Right forelimb (tissue), 1 donor: ENCODE measurements around the gene HOXD4.

ENCODE experiments used
- DNase-seq: peaks from one replicate; pipeline ENCODE4 v3.0.0-alpha.2; 2018

The HOXD4 gene

DNA sequence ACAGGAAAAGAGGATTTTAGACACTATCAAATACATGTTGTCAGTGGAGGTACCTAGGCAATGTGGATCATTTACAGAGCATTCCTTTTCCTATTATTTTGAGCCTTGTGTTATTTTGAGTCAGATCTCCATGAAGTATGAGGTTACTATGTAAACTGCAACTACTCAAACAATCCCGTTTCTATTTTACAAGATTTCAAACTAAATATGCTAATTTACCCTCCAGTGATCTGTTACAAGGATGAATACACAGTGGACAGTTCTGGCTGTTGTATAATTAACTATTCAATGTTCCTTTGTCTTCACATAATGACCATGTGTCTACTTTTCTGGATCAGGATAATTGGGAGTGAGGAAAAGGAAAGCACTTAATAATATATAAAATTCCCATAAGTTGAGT is 41.7 kb downstream of the HOXD4 start:
- DNase-seq: no peak

DNA sequence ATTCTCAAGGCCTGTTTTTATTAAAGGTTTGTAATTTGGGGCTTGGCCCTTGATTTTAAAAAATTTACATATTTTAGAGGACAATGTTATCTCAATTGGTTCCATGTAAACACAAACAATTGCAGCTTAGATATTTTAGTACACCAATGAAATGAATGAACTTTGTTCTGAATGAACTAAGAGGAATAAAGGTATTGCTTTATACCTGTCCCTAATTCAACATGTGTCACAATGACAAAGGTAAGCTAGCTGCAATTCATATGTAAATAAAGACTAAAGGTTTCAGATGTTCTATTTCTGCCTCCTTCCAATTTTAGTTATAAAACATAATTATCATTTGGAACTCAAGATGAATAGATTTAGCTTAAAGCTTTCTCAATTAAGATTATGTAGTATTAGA is 48.6 kb downstream of the HOXD4 start:
- no peak for DNase-seq

DNA sequence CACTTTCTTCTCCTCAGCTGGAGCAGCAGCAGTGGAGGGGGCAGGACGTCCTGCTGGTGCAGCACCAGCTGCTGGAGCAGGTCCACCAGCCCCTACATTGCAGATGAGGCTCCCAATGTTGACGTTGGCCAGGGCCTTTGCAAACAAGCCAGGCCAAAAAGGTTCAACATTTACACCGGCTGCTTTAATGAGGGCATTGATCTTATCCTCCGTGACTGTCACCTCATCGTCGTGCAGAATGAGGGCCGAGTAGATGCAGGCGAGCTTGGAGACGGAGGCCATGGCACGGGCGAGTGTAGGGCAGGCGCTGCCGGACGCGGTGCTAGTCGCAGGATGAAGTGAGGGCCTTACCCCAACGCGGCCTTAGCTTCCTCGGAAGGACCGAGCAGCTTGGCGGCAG is 49.6 kb downstream of the HOXD4 start:
- DNase-seq: no peak

DNA sequence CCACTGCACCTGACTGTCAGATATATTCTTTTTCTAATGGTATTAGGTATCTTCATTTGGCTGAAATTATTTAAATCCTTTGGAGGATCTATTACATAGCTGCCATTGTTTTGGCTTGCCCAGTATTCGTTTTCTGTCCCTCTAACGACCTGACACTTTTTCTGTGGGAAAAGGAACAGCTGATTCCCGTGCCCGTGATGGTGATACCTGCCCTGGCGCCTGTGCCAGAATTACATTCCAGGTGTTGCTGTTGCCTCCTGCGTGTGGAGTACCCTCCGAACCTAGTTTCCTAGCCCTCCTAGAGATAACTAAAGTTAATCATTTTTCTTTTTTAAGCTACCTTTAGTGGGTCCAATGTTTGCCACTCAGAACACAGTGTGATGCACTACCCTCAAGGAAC is 51.1 kb downstream of the HOXD4 start:
- DNase-seq: no peak
